ENCODE data around the gene PCF11.

PCF11 gene

DNA sequence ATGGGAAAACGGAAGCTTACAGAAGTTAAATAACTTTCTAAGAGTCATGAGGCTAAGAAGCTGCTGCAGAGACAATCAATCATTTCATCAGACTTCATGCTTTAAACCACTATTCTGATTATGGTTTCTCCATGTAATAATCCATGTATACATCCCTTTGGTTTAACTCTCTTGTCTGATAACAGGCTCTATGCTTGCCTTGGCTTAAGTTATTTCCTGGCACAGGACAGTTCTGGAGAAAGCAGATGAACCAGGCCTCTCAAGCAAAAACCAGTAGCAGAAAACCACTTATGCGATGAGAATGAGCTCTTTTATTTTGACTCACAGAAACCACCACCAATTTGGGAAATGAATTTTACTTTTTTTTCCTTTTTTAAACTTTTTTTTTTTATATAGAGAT, 6.5 kb upstream of the PCF11 start:
- in situ Hi-C loops (cut with HindIII; ENCODE audit: low sequenced_read_pairs): no loop called here

DNA sequence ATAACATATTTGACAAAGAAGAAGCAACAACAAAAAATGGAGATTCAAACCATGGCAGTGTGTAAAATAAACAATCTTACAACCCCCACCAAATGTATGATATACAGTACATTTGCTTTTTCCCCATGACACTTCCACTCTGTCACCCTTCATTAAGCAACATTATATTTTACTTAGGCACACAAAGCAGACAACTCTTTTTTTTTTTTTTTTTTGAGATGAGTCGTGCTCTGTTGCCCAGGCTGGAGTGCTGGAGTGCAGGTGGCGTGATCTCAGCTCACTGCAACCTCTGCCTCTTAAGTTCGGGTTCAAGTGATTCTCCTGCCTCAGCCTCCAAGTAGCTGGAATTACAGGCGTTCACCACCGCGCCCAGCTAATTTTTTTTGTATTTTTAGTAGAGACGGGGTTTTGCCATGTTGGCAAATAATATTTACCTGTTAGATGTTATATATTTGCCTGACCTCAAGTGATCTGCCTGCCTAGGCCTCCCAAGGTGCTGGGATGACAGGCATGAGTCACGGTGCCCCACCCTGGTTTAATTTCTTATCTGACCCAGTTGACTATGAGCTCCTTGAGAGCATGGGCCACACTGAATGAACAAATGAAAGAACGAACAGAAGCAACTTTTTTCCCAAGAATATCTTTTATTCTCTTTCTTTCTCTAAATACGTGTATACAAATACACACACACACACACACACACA, 5.5 kb upstream of the PCF11 start:
- in situ Hi-C loops (cut with HindIII; ENCODE audit: low sequenced_read_pairs): no loop called here

- in situ Hi-C loops (cut with HindIII; ENCODE audit: low sequenced_read_pairs): no loop called here
Measured at GRCh38 chr11:83152264-83152663, 4.7 kb upstream of the PCF11 start.

DNA sequence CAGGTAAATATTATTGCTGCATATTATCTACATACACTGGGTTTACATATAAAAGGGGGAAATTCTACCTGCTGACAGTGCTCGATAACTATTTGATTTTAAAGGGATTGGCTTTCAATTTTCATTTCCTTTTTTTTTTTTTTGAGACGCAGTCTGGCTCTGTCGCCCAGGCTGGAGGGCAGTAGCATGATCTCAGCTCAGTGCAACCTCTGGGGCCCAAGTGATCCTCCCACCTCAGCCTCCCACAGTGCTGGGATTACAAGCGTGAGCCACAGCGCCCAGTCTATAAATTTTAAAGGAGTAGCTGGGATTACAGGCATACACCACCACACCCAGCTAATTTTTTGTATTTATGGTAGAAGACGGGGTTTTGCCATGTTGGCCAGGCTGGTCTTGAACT, 3.2 kb upstream of the PCF11 start:
- in situ Hi-C loops (cut with HindIII; ENCODE audit: low sequenced_read_pairs): no loop called here

DNA sequence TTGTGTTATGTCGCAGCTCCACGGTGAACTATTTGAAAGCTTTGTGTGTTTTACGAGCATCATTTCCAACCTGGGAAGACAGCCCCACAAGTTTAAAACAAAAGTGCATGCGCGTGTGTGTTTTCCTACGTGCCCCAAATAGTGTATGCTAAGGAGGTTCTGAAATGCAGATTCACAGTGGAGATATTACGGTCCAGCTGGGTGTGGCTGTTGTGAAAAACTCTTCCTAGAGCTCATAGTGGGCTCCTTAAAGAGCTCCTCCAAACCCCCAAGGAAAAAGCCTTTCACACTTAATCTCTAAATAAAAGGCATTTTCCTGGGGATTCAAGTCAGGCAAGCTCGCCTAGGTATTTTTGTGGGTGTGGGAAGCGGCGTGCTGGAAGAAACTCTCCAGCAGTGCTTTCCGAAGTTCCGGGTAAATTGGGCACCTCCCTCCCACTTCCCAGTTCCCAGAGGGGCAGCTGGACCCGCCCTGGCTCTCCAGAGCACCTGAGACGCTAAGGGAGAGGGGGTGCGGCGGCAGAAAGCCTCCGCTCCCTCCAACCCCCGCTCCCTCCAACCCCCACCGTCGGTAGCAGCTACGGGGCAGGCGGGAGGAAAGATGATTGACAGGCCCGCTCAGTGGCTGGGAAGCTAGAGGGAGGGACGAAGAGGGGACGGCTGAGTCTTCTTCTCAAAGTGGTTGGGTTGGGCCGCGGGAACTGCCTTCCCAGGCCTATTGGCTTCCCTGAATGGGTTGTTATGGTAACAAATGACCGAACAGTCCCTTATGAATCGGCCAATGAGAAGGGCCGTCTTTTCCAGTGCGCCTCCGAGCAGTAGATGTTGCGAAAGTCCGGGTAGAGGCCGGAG, 561 bp upstream of the PCF11 start:
- in situ Hi-C loops (cut with HindIII; ENCODE audit: low sequenced_read_pairs): loop anchor here (5.0 kb wide), 1 partner anchor 39 kb away; no protein-coding TSS in a partner anchor

DNA sequence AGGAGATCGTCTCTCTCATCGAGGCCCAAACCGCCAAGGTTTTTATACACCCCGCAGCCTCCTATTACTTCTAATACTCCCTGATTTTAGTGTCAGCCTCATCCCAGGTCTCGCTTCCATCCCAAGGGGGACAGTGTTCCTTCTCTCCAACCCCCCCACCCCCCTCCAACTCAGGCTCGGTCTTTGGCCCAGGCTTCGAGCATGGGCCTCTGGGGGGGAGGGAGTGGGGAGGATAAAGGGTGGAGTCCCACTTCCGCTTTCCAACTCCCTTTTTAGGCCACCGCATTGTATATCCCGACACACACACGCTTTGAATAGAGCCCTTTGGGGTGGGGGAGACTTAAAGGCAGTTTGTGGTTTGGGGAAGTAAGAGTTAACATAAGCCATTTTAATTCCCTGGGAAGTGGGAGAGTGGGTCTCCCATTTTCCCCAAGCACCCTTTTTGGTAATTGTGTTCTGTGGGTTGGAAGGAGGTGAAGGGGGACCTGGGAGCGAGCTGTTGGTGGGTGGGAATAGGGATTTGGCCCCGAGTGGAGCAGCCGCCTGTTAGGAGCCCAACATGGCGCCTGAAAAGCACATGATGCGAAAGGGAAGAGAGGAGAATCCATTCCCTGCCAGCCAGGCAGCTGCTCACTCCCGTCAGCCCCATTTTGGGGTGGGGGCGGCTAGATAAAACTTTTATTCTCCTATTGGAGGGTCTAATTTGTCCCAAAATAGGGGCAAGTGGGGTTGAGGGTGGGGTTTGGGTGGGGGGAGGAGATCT, 844 bp downstream of the PCF11 start:
- in situ Hi-C loops (cut with HindIII; ENCODE audit: low sequenced_read_pairs): loop anchor here (5.0 kb wide), 1 partner anchor 40 kb away; no protein-coding TSS in a partner anchor

DNA sequence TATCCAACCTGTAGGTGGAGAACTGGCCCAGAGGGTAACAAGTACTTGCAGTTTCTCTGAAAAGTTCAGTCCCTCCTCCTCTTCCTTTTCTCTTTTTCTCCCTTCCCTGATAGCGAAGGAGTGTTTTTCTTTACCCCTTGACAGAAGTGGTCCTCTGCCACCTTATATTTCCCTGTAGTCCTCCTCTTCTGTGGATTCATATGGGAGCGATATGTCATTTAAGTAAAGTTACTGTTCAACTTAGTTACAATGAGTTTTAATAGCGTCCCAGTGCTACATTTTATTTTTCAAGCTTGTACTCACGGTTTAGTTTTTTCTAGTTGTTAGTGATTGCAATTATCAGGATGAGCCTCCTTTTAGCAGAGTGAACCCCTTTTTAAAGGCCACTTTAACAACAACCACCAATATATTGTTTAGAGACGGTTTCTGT, 1.4 kb downstream of the PCF11 start:
- in situ Hi-C loops (cut with HindIII; ENCODE audit: low sequenced_read_pairs): loop anchor here (5.0 kb wide), 1 partner anchor 41 kb away; no protein-coding TSS in a partner anchor

DNA sequence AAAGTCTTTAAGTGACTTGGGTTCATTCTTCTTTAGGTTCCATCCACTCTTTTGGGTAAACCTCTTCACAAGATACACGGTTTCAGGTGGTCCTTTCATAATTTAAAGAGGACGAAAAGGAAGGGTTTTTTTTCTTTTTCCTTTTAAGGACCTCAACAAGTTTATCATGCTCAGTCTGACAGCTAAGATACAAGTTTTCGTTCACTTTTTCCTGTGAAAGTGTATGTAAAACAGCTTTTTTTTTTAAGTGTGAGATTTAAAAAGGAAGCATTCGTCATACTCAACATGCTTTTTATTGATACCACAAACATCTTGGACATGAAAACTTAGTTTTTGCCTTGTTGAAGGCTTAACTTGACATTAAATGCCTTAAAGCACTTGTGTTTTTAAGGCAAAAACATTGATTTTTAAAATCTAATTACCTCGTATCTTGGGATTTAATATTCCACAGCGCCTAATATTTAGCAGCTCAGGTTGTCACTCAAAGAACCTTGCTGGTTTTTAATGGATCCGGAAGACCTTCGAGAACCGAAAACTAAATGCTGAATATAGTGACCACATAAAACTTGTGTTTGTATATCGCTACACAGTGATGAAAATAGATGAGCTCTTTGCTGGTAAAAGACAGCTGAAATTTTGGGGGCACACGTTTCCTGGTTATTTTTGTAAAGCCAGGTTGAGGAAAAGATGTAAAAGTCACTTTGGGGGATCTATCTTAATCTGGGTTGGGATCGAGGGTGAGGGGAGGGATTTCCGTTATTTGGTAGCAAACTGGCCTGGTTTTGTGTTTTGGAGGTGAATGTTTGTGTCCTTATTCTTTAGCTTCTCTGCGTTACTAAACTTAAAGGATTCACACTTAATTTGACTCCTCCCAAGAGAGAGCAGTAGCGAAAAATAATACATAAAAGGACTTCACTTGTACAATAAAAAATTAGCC, 2.3 kb downstream of the PCF11 start:
- in situ Hi-C loops (cut with HindIII; ENCODE audit: low sequenced_read_pairs): loop anchor here (5.0 kb wide), 1 partner anchor 42 kb away; no protein-coding TSS in a partner anchor

DNA sequence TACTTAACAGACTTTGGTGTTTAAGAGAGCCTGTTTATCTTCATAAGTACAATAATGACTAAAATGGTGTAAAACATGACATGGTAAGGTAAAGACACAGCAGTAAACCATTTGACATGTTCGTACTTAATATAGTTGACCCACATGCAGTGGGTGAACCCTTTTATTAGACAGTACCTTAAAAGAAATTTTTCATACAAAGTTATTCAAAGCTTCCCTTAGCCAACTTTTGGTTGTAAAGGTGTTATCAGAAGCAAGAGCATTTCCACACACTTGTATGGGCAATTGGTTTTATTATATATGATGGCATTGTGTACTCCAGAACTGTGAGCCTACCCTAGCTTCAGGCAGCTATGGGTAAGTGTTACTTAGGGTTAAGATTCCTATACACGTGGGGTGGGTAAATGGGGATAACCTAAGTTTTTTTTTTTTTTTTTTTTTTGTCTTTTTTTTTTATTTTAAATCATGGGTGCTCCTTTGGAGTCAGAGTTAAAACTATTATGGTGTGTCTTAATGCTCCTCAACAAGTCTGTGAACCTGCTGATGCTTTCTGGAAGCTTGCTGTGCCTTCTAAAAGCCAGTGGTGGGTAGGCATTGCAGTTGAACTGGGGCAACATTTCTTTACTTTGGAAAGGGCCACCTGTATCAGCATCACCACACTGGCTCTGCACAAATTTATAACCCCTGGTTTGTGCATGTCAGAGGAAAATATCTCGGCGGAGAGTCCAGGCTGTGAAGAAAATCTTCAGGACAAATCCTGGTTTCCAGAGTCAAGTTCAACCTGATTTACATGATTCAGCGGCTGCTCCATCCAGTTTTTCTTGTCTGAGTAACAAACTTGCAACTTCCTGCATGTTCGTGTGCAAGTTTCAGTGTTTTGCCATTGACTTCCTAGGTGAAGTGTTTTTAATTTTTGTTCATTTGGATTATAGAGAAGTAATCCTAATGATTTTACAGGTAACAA, 3.3 kb downstream of the PCF11 start:
- in situ Hi-C loops (cut with HindIII; ENCODE audit: low sequenced_read_pairs): loop anchor here (5.0 kb wide), 2 partner anchors 43 to 97 kb away; no protein-coding TSS in a partner anchor

DNA sequence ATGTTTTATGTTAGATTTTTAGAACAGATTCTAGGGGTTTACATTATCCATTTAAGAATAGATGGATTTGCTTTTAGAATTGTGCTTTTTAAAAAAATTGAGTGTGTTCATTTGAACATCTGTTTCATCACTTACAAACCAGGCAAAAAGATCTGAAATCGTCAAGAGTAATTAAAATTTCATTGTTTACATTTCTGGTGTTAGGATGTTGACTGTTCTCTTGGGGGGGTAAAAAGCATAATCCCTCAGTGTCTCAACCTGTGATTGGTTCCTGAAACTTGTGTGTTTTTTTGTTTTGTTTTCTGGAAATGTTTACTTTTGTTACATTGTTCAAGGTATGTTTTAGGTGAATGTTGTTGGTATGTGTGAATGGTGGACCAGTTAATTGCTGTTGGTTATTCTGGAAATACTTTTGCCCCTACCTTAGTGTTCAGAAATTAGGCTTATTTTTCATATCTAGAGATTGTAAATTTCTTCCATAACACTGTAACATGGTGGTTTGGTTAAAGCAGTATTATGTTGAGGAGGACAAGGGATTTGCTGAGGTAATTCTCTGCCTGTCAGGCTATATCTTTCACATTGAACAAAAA, 4.8 kb downstream of the PCF11 start:
- in situ Hi-C loops (cut with HindIII; ENCODE audit: low sequenced_read_pairs): loop anchor here (5.0 kb wide), 1 partner anchor 96 kb away; no protein-coding TSS in a partner anchor

- in situ Hi-C loops (cut with HindIII; ENCODE audit: low sequenced_read_pairs): loop anchor here (5.0 kb wide), 1 partner anchor 95 kb away; no protein-coding TSS in a partner anchor
Measured at GRCh38 chr11:83162377-83162776, 5.4 kb downstream of the PCF11 start.

DNA sequence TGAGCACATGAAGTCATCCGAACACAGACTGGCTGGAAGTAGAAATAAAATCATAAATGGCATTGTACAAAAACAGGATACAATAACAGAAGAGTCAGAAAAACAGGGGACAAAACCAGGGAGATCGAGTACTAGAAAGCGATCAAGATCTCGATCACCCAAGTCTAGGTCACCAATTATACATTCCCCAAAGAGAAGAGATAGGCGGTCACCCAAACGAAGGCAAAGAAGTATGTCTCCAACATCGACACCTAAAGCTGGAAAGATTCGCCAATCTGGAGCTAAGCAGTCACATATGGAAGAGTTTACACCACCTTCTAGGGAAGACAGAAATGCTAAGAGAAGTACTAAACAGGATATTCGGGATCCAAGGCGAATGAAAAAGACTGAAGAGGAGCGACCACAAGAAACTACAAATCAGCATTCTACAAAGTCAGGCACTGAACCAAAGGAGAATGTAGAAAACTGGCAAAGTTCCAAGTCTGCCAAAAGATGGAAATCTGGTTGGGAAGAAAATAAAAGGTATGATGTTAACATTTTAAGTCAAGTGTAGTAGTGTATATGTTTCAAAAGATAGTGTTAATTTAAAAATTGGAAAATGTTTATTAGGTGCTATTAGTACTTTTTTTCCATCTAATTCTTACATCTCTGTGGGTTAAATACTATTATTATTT, 9.4 kb downstream of the PCF11 start:
- in situ Hi-C loops (cut with HindIII; ENCODE audit: low sequenced_read_pairs): no loop called here

- in situ Hi-C loops (cut with HindIII; ENCODE audit: low sequenced_read_pairs): no loop called here
Measured at GRCh38 chr11:83168756-83169155, 11.8 kb downstream of the PCF11 start.

DNA sequence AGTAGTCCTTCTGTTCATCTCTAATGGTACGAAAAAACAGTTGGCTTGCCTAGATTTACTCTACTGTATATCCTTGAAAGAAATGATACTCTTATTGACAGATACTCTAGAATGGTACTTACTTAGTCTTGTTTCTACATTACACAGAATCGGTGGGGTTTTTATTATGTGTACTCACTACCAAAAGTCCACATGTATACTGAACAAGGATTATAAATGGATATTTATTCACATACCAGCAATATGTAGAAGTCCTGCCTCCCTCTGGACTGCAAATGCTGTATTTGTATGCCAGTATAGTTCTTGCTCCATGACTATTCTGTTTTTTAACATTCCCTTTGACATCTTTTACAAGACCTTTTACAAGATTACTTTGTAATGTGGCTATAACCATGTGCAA, 13.9 kb downstream of the PCF11 start:
- in situ Hi-C loops (cut with HindIII; ENCODE audit: low sequenced_read_pairs): no loop called here

DNA sequence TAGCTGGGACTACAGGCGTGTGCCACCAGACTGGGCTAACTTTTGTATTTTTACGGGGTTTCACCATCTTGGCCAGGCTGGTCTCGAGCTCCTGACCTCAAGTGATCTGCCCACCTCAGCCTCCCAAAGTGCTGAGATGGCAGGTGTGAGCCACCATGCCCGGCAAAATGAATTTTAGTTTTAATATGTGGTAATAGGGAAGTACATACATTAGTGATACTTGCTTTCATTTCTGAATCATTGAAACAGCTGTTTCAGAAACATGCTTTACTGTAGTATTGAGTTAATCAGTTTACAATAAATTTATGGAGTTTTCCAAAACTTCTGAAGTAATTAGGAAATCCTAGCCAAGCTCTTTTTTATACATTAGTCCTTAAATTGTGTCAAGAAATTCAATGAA, 15.6 kb downstream of the PCF11 start:
- in situ Hi-C loops (cut with HindIII; ENCODE audit: low sequenced_read_pairs): no loop called here

- in situ Hi-C loops (cut with HindIII; ENCODE audit: low sequenced_read_pairs): no loop called here
Measured at GRCh38 chr11:83174008-83174407, 17.1 kb downstream of the PCF11 start.

DNA sequence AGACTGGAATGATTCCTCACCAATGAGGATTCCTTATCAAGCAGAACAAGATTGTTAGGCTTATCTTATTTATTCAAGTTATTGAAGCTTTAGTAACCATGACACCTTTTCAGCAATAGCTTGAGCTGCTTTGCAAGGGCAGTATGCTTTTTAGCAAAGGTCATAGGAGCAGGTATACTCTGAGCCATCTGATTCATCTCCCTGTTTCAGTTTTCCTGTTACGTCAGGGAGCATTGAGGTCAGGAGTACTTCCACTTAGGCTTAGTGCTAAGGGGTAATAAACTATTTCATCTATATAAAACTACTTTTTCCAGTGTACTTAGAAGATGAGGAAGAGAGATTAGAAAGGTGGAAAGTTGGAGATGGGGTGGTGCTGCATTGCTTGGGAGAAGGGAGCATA, 18.9 kb downstream of the PCF11 start:
- in situ Hi-C loops (cut with HindIII; ENCODE audit: low sequenced_read_pairs): no loop called here

DNA sequence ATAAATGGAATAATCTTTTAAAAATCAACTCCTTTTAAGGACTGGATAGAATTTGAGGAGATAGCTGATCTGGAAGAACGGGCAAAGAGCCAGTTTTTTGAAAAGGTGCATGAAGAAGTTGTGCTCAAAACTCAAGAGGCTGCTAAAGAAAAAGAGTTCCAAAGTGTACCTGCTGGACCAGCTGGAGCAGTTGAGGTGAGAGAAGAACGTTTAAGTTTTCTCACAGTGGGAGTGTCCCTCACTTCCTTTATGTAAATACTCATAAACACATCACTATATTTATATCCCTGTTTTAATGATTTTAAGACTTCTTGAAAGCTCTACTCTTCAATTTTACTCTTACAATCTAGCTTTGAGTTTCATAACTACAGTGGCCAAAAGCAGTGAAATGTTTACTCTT, 24.9 kb downstream of the PCF11 start:
- in situ Hi-C loops (cut with HindIII; ENCODE audit: low sequenced_read_pairs): no loop called here

Data from endothelial cell of hepatic sinusoid (primary cell).